GM21825 (cell line): ENCODE data around the gene PAGE1.
"Not testable (repeated sequence)": the region's sequence is repeated elsewhere in the genome, so short reads cannot be mapped to it uniquely, and the experiment has no call there.

Experiments used
- ATAC-seq: cut with Tn5 transposase; IDR thresholded peaks from one replicate; pipeline ENCODE4 v1.9.1; 2021; ENCODE audit warnings: mild to moderate bottlenecking, moderate library complexity; ENCODE audit not compliant: unreplicated experiment

The PAGE1 gene

GRCh38 chrX:49695276-49696180, at the start of gene PAGE1:
TSS of gene PAGE1 (minus strand) at chrX:49695984. CDS start at chrX:49694770, 1,214 bp downstream.
- no peak for ATAC-seq

GRCh38 chrX:49741501-49741900, 45.7 kb upstream of the PAGE1 start:
- not testable (repeated sequence) for ATAC-seq

GRCh38 chrX:49727847-49728246, 32.1 kb upstream of the PAGE1 start:
- ATAC-seq, result no peak

- ATAC-seq, result no peak
Measured at GRCh38 chrX:49726966-49727365, 31.2 kb upstream of the PAGE1 start.

GRCh38 chrX:49725923-49726904, 30.4 kb upstream of the PAGE1 start:
- no peak for ATAC-seq

- no peak for ATAC-seq
Measured at GRCh38 chrX:49725401-49725800, 29.6 kb upstream of the PAGE1 start.

GRCh38 chrX:49720106-49720505, 24.3 kb upstream of the PAGE1 start:
- not testable (repeated sequence) for ATAC-seq

- no peak for ATAC-seq
Measured at GRCh38 chrX:49712577-49712976, 16.8 kb upstream of the PAGE1 start.

GRCh38 chrX:49710744-49711319, 15.0 kb upstream of the PAGE1 start:
- ATAC-seq, result no peak

- no peak for ATAC-seq
Measured at GRCh38 chrX:49704691-49705404, 9.1 kb upstream of the PAGE1 start.

GRCh38 chrX:49701933-49702332, 6.1 kb upstream of the PAGE1 start:
- ATAC-seq, result no peak

- ATAC-seq, result no peak
Measured at GRCh38 chrX:49701323-49701722, 5.5 kb upstream of the PAGE1 start.

GRCh38 chrX:49675075-49675719, 20.6 kb downstream of the PAGE1 start:
- ATAC-seq, result no peak

GRCh38 chrX:49673394-49673793, 22.4 kb downstream of the PAGE1 start:
- no peak for ATAC-seq

GRCh38 chrX:49664824-49665223, 31.0 kb downstream of the PAGE1 start:
- ATAC-seq, result no peak

GRCh38 chrX:49661881-49662280, 33.9 kb downstream of the PAGE1 start:
- ATAC-seq, result no peak

GRCh38 chrX:49659771-49660170, 36.0 kb downstream of the PAGE1 start:
- no peak for ATAC-seq

- ATAC-seq, result no peak
Measured at GRCh38 chrX:49656533-49656932, 39.3 kb downstream of the PAGE1 start.

- ATAC-seq, result no peak
Measured at GRCh38 chrX:49644991-49645637, 50.7 kb downstream of the PAGE1 start.
